ELR (cell line): ENCODE results near the gene TMC1.

Source experiments
- DNase-seq: peaks from one replicate; pipeline ENCODE4 v3.0.0-alpha.2; 2015; ENCODE audit warnings: low read depth

The TMC1 gene

DNA sequence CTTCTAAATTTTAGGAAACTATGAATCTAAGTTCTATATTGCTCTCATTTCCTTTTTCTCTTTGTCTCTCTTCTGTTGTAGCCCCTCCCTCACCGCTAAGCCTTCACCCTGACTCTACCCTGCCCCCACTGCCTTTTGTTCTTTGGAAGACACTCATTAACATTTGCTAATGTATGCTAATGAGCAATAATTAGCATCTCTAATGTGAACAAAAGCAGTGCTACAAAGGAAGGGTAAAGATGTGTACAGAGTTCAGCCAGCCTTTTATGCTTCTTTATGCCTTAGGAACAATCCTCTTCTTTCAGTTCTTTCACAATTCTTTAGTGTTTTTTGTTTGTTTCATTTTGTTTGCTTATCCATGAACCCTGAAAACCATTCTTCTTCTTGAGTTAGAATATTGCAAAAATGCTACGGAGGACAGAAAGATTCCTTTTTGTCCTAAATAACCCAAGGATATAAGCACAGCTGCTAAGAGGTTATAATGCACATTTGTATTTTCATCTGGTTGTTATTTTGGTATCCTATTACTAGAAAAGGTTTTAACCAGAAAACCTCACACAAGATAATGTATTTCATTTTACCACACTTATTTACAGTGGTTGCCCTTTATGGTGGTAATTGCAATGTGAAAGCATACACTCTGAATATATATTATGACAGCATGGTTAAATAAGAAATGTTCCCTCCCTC is 159.3 kb downstream of the TMC1 start:
- no peak for DNase-seq

DNA sequence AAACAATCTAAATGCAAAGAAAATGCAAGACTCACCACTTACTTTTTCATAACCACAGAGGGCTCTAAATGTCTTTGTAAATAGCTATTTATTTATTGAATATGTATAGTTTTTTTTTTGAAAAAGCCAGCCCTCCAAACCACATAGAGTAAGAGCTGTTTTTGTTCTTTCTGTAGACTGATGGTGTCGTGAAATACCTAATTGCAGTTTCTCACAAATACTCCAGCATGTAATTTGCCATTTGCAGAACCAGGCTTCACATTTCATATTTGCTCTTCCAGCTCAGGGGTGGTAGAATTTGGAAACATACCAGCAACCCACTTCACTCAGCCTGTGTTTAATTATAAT is 159.8 kb downstream of the TMC1 start:
- DNase-seq, result no peak

DNA sequence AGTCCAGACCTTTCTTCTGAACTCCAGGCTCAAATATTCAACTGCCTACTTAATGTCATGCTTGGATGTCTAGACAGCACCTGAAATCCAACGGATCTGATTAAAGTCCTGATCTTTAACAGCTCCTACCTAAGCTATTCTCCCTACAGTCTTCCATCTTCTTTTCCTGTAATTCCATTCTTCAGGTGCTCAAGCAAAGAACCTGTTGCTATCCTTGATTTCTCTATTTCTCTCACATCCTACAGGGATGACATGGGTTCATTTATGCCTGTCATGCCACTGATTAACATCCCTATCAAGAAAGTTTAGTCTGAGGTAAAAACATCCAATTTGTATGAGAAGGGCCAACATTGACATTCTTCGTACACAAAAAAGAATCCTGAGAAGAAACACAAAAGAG is 163.2 kb downstream of the TMC1 start:
- DNase-seq, result no peak

GRCh38 chr9:72685911-72686310 is 164.5 kb downstream of the TMC1 start:
- DNase-seq, result no peak

- no peak for DNase-seq
Observed at GRCh38 chr9:72687331-72687730, 165.9 kb downstream of the TMC1 start.

DNA sequence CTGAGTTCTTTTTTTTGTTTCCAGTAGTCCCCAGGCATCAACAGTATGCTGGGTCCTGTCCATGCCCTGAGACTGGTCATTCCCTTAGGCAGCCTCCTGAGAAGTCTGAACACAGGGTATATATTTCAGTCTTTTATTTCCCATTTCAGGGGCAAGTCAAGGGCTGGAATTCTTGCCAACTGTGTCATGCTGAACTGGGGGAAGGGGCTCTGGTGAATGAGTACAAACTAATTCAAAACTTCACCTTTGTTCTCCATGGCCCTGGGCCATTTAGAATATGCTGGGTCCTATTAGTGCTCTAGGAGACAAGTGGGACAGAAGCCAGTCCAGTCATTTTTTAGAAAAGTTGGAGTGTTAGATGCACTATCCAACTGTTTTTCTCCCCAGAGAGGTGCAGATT is 170.3 kb downstream of the TMC1 start:
- no peak for DNase-seq

- DNase-seq, result no peak
Observed at GRCh38 chr9:72695365-72695764, 174.0 kb downstream of the TMC1 start.

DNA sequence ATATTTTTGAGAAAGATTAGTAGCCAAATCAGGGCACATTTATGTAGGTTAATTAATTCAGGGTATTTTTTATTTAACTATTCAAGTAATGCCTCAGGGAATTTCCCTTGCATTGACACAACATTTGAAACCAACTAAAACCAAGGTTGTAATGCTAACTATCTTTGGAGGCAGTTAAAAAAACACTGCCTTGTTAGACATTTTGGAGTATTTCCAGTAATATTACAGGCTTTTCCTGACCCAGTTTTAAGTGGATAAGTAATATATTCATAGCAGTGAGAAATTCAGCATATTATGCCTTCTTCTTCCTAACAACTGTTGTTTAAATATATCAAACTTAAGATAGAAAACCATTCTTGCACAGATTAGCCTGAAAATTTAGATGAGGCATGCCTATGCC is 175.1 kb downstream of the TMC1 start:
- DNase-seq, result no peak

DNA sequence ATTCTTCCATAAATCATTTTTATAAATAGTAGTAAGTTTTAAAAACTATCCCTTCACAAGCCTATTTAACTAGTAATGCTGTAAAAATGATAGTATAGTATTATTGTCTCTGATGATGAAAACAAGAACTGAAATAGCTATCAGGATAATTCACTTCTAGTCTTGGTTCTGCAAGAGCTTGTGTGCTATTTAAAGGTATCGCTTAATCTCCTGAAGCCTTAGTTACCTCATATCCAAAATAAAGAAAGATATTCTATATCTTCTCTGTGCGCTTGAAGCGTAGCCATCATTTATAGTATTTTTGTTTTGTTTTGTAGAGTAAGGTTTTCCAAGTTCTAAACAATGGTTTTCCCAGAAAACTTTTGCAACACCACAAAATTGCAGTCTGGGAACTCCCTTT is 180.1 kb downstream of the TMC1 start:
- no peak for DNase-seq

DNA sequence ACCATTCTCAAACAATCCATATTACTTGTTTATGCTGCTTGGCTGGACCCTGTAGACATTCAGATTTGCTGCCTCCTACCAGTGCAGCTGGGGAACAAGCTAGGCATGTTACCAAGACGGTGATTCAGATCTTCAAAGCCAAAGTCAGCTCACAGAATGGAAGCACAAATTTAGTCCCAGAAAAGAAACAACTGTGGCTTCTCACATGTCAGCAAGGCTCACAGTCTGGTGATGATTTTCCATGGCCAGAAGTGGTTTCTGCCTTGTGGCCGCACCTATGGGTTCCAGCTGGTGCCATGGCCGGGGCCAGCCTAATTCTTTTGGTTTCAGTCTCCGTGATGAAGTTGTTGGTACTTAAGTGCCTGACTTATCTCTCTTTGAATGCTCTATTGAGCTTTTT is 182.2 kb downstream of the TMC1 start:
- DNase-seq, result no peak

- DNase-seq, result no peak
Observed at GRCh38 chr9:72704688-72705375, 183.4 kb downstream of the TMC1 start.

DNA sequence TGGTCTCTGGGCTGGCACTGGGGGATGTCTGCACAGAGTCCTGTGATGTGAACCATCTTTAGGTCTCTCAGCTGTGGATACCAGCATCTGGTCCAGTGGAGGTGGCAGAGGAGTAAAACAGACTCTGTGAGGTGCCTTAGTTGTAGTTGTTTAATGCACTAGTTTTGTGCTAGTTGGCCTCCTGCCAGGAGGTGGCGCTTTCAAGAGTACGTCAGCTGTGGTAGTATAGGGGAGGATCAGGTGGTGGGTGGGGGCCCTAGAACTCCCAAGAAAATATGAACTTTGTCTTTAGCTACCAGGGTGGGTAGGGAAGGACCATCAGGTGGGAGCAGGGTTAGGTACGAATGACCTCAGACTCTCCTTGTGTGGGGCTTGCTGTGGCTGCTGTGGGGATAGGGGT is 197.1 kb downstream of the TMC1 start:
- no peak for DNase-seq

DNA sequence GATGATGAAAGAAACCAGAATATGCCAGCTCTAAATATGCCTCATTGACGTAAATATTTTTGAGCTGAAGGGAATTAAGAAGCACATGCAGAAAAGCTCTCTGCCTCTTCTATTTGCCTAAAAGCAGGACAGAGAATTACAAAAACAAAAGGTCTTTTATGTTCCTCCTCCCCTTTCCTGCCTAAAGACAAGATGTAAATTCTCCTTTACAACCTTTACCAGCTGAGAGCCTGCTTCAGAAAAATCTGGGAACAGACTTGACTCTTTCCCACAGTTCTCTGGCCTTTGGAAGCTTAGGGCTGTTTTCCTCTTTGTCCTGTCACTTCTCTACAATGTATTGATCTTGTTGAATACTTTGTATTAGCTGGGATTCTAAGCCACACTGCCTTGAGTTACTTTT is 199.7 kb downstream of the TMC1 start:
- no peak for DNase-seq

GRCh38 chr9:72726947-72727346 is 205.5 kb downstream of the TMC1 start:
- DNase-seq, result no peak

GRCh38 chr9:72728031-72728770 is 206.8 kb downstream of the TMC1 start:
- DNase-seq, result no peak

- no peak for DNase-seq
Observed at GRCh38 chr9:72733895-72734294, 212.5 kb downstream of the TMC1 start.

GRCh38 chr9:72734631-72735030 is 213.2 kb downstream of the TMC1 start:
- DNase-seq, result no peak

DNA sequence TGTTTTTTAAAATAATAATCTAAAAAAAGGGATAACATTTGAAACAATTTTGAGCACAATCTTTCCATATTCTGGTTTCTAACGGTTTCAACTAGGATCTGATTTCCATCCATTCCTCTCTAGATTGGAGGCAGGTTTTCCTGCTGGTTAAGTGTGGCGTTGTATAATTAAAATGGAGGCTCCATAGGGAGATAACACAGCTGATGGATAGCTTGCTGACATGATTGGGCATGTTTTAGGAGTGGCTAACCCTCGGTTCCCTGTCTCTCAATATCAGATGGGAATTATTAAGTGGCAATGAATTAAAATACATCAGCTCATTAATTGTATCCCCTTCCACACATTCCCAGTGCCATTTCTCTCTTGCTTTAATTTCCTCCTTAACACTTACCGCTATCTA is 222.4 kb downstream of the TMC1 start:
- no peak for DNase-seq

DNA sequence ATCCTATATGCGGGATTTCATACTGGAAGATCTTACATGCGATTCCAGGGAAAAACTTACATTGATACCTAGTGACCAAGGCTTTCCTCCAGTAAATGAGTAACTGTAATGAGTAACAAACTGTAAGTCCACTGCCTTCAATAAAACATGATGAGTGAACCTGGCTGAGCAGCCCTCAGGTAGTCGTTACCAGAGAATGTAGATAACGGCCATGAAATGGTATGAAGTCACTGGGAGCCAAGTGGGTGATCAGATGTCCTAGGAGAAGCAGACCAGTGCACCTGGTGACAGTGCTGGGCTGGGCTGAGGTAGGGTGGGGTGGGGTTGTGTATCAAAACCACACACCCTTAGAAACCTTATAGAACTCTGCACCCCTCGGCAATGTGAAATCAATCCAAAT is 227.9 kb downstream of the TMC1 start:
- no peak for DNase-seq

- DNase-seq, result no peak
Observed at GRCh38 chr9:72751541-72751940, 230.1 kb downstream of the TMC1 start.

GRCh38 chr9:72753266-72753893 is 232.0 kb downstream of the TMC1 start:
- peak; percentile 18 for DNase-seq

DNA sequence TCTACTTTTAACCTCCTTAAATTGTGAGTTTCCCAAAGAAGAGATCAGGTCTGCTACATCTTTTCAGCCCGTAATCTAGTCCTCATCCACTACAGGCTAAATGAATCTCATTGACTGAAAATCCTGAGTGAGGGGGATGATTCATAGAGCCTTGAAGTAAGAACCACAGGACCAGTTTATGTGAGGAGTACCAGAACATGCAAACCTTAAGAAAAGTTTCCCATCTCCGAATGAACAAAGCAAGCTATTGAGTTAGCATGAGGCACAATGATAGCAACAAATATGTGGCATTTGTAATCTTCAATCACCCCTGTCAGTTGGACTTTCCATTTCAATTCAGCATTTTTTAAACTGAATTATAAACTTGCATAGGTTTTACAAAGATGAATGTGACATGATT is 234.4 kb downstream of the TMC1 start:
- no peak for DNase-seq

DNA sequence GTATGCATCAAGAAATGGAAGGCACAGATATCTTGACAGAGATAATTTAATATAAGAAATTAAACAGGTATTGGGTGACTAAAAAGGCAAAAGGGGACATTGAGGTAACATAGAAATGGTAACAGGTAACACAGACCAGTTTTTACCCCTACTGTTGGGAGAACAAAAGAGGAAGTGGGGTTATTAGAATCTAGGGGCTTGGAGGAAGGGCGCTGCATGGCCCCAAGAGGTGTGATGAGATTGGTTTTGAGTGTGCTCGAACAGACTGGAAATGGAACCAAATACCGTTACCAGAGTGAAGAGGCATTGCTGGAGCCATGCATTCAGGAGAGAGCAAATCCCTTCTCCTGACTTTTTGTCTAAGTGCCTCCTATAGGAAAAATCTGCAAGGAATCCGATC is 237.5 kb downstream of the TMC1 start:
- no peak for DNase-seq
